PC-9 (cell line): ENCODE data around the gene DSCAM.

Source experiments
- EZH2 ChIP-seq: fragments of 200-600 bp; sonication (generic); IDR thresholded peaks from 2 replicates; pipeline ENCODE4 v1.8.0; 2017; ENCODE audit warnings: antibody characterized with exemption, low read depth
- TF ChIP-seq, protein P1 (sequence below): fragments of 200-600 bp; sonication (generic); conservative IDR thresholded peaks from 2 replicates; pipeline ENCODE4 v1.6.1; 2017; ENCODE audit warnings: mixed run types, antibody characterized with exemption, mild to moderate bottlenecking, moderate library complexity

DNA sequence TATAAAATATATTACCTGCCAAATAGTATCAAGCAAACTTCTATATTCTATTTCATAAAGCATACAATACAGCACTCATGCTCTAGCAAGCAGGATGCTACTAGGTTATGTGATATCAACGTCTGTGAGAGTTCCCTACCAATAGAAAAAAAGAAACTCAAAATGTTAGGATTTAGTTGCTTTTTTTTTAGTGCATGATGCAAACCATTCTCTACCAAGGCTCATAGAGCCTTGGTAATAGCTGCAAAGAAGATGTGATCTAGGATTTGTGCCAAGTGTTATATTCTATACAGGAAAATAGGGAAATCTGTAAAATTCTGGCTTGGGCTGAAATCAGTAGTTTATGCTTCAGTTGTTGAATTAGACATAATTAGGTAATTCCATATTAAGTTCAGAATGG is 394.4 kb downstream of the DSCAM start:
- TF ChIP-seq, protein P1, sequence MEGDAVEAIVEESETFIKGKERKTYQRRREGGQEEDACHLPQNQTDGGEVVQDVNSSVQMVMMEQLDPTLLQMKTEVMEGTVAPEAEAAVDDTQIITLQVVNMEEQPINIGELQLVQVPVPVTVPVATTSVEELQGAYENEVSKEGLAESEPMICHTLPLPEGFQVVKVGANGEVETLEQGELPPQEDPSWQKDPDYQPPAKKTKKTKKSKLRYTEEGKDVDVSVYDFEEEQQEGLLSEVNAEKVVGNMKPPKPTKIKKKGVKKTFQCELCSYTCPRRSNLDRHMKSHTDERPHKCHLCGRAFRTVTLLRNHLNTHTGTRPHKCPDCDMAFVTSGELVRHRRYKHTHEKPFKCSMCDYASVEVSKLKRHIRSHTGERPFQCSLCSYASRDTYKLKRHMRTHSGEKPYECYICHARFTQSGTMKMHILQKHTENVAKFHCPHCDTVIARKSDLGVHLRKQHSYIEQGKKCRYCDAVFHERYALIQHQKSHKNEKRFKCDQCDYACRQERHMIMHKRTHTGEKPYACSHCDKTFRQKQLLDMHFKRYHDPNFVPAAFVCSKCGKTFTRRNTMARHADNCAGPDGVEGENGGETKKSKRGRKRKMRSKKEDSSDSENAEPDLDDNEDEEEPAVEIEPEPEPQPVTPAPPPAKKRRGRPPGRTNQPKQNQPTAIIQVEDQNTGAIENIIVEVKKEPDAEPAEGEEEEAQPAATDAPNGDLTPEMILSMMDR, result no peak
- no peak for TF ChIP-seq EZH2
